ENCODE measurements around the gene HLA-DQA1. TPM values are rescaled to one million over a fixed set of nuclear protein-coding genes. Genes with fewer than 3 reads are reported as not detected.

The HLA-DQA1 gene
- total RNA-seq, 1 experiment from 2014 or later: not detected

DNA sequence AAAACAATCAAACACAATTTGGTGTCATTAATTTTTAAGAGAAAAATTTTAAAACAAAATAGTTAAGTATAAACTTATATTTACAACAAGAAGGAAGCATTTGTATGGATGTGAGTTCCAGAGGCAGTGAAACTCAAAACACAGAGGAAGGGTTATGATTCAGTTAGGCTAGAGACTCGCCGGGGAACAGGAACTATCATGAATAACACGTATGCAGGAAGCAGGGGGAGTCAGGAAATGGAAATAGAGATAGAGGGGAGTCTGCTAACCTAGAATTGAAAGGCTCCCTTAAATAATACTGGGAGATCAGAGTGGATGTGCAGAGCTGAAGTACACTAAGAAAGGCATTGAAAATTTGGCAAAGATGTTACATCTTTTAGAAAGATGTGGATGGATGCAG, 33.3 kb upstream of the HLA-DQA1 start:
- intact Hi-C loops (cut with micrococcal nuclease; ENCODE audit: unreplicated experiment): no loop called here
- H3K79me2 ChIP-seq (ENCODE audit: low read depth): no peaks in the 10 kb centered on the region
- DNase-seq: no peak
- ChIA-PET POLR2A (ENCODE audit: unreplicated experiment) (no interaction called here), CTCF (interaction anchor here (0.6 kb wide), 1 partner anchor 190 kb away, joined by 4 read pairs; no protein-coding TSS in a partner anchor)
- no TSS peak for BruUV-seq (replicated peaks)
- TF ChIP-seq, protein P1, sequence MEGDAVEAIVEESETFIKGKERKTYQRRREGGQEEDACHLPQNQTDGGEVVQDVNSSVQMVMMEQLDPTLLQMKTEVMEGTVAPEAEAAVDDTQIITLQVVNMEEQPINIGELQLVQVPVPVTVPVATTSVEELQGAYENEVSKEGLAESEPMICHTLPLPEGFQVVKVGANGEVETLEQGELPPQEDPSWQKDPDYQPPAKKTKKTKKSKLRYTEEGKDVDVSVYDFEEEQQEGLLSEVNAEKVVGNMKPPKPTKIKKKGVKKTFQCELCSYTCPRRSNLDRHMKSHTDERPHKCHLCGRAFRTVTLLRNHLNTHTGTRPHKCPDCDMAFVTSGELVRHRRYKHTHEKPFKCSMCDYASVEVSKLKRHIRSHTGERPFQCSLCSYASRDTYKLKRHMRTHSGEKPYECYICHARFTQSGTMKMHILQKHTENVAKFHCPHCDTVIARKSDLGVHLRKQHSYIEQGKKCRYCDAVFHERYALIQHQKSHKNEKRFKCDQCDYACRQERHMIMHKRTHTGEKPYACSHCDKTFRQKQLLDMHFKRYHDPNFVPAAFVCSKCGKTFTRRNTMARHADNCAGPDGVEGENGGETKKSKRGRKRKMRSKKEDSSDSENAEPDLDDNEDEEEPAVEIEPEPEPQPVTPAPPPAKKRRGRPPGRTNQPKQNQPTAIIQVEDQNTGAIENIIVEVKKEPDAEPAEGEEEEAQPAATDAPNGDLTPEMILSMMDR (conservative IDR thresholded peaks at IDR 0.05): no peak
- no peaks in the 10 kb centered on the region for H3F3A ChIP-seq (ENCODE audit: insufficient read depth, low read depth)
- H3K4me2 ChIP-seq: no peak overlapping the region
- peaks cover 23% of the 10 kb centered on the region for H3K27me3 ChIP-seq (ENCODE audit: insufficient read depth, low read depth)
- no peak overlapping the region for H3K4me3 ChIP-seq
- H3K4me1 ChIP-seq (replicated peaks; ENCODE audit: insufficient read depth): no peaks in the 10 kb centered on the region
- no peak overlapping the region for H3K27ac ChIP-seq
- no peaks in the 10 kb centered on the region for H3K9me2 ChIP-seq (ENCODE audit: insufficient read depth)
- H3K9me3 ChIP-seq (ENCODE audit: insufficient read depth, low read depth): no peaks in the 10 kb centered on the region
- H2AFZ ChIP-seq: no peak overlapping the region
- no peaks in the 10 kb centered on the region for H4K20me1 ChIP-seq (ENCODE audit: insufficient read depth)
- no peaks in the 10 kb centered on the region for H3K36me3 ChIP-seq (ENCODE audit: low read depth)

DNA sequence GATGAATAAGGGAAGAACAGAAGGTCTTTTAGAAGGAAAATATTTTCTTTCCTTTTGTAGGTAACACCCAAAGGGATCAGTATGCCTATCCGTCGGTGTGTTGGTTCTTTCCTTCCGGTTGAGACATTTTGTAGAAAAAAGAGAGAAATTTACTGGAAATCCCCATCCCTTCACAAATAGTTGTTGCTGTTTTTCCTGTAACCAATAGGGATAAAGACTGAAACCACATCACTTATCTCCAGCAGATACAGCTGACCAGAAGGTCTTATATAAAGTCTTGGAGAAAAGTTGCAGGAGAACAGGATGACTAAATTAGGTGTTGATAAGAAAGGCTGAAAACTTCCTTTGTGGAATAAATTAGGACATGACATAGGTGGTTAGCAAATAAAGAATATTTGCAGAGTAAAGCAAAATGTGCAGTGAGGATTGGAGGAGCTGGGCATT, 32.8 kb upstream of the HLA-DQA1 start:
- POLR2A ChIA-PET (ENCODE audit: unreplicated experiment): no interaction called here
- no TSS peak for BruUV-seq (replicated peaks)

DNA sequence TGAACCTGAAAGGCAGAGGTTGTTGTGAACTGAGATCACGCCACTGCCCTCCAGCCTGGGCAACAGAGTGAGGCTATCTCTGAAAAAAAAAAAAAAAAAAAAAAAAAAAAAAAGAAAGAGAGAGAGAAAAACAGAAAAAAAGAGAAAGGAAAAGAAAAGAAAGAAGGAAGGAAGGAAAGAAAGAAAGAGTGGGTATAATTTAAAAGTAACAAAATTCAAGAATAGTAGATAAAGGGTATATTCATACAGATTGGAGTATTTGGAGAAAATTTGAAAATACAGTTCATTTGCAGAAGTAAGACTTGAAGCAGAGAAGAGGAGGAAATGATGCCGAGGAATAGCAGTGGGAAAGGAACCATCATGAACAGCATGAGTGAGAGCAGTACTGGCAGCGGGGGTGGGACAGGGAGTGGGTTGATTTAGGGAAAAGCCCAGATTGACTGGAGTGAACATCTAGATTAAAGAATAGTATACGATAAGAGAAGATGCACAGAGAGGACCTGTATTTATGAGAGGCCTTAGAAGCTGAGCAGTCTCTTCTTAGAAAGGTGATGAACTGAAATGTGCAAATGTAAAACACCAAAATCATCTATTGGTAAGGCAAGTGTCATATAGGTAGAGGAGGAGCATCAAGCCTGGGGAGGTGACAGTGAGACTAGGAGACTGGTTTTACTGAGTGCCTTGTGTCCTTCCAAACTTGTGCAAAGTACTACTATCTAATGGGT, 29.8 kb upstream of the HLA-DQA1 start:
- no peaks in the 10 kb centered on the region for H3K4me1 ChIP-seq (replicated peaks; ENCODE audit: insufficient read depth)
- H3K9me2 ChIP-seq (ENCODE audit: insufficient read depth): no peaks in the 10 kb centered on the region; the same call in 1 of the 2 replicates
- H3K79me2 ChIP-seq (ENCODE audit: low read depth): no peaks in the 10 kb centered on the region
- H3F3A ChIP-seq (ENCODE audit: insufficient read depth, low read depth): no peaks in the 10 kb centered on the region
- intact Hi-C loops (cut with micrococcal nuclease; ENCODE audit: unreplicated experiment): no loop called here
- TF ChIP-seq, protein P1 (conservative IDR thresholded peaks at IDR 0.05): no peak
- TF ChIP-seq EZH2 (IDR thresholded peaks at IDR 0.05; ENCODE audit: low read depth): no peak
- no peak overlapping the region for H3K27ac ChIP-seq
- peaks cover 19% of the 10 kb centered on the region for H3K27me3 ChIP-seq (ENCODE audit: insufficient read depth, low read depth)
- no peak overlapping the region for H3K4me2 ChIP-seq
- no peaks in the 10 kb centered on the region for H4K20me1 ChIP-seq (ENCODE audit: insufficient read depth)
- no peaks in the 10 kb centered on the region for H3K9me3 ChIP-seq (ENCODE audit: insufficient read depth, low read depth)
- H3K36me3 ChIP-seq (ENCODE audit: low read depth): no peaks in the 10 kb centered on the region
- no TSS peak for BruUV-seq (replicated peaks)
- no peak overlapping the region for H3K4me3 ChIP-seq
- ChIA-PET POLR2A (ENCODE audit: unreplicated experiment) (no interaction called here), CTCF (no interaction called here)
- DNase-seq: no peak
- H2AFZ ChIP-seq: no peak overlapping the region

More for the DNA sequence above, 32.8 kb upstream of the HLA-DQA1 start:
- no peaks in the 10 kb centered on the region for H3K4me1 ChIP-seq (replicated peaks; ENCODE audit: insufficient read depth)
- H3K27me3 ChIP-seq (ENCODE audit: insufficient read depth, low read depth): peaks cover 23% of the 10 kb centered on the region
- no peak overlapping the region for H3K4me3 ChIP-seq
- CTCF ChIA-PET: no interaction called here
- H3K4me2 ChIP-seq: no peak overlapping the region
- DNase-seq: no peak
- no peak overlapping the region for H3K27ac ChIP-seq
- no peaks in the 10 kb centered on the region for H3K36me3 ChIP-seq (ENCODE audit: low read depth)
- no peaks in the 10 kb centered on the region for H3F3A ChIP-seq (ENCODE audit: insufficient read depth, low read depth)
- intact Hi-C loops (cut with micrococcal nuclease; ENCODE audit: unreplicated experiment): no loop called here
- no peaks in the 10 kb centered on the region for H4K20me1 ChIP-seq (ENCODE audit: insufficient read depth)
- H3K79me2 ChIP-seq (ENCODE audit: low read depth): no peaks in the 10 kb centered on the region
- no peaks in the 10 kb centered on the region for H3K9me2 ChIP-seq (ENCODE audit: insufficient read depth)
- no peaks in the 10 kb centered on the region for H3K9me3 ChIP-seq (ENCODE audit: insufficient read depth, low read depth)
- no peak overlapping the region for H2AFZ ChIP-seq
- TF ChIP-seq, protein P1 (conservative IDR thresholded peaks at IDR 0.05): no peak
- no peak for TF ChIP-seq EZH2 (IDR thresholded peaks at IDR 0.05; ENCODE audit: low read depth)

All from PC-9 (cell line).